Activated T-cell treated with anti-CD3 and anti-CD28 coated beads, Interleukin-2, amount 50 U/mL, for 72 hours (primary cell): ENCODE measurements around the gene LARP1B. TPM values are rescaled to one million over a fixed set of nuclear protein-coding genes. Genes with fewer than 3 reads are reported as not detected.
A peak's percentile ranks its signal among the peaks of the same experiment; 100 is the strongest.

Source experiments
- ATAC-seq, 2 donors: fragments of 150-1000 bp; cut with Tn5 transposase; replicated peaks in 1 of 2; 2 replicates each; pipeline ENCODE4 v1.10.0; 2021; ENCODE audit warnings: moderate library complexity in 2 of 2, mild to moderate bottlenecking in 1 of 2
- DNase-seq, 2 donors: peaks; one replicate each; pipeline ENCODE4 v3.0.0; 2021 to 2022; ENCODE audit warnings: mixed read lengths in 1 of 2
- H3K27ac Mint-ChIP-seq: one replicate; pipeline ENCODE4 v1.8.0; 2022; ENCODE audit warnings: mild to moderate bottlenecking, moderate library complexity, mixed read lengths
- H3K27me3 Mint-ChIP-seq: one replicate; pipeline ENCODE4 v1.8.0; 2022; ENCODE audit warnings: low read depth, mixed read lengths
- H3K36me3 Mint-ChIP-seq, 2 donors: one replicate each; pipeline ENCODE4 v1.8.0; 2022; ENCODE audit warnings: mixed read lengths in 2 of 2, mild to moderate bottlenecking in 1 of 2; ENCODE audit not compliant: insufficient read depth in 2 of 2
- H3K4me1 Mint-ChIP-seq: one replicate; pipeline ENCODE4 v1.8.0; 2022; ENCODE audit warnings: low read depth, mixed read lengths
- H3K4me3 Mint-ChIP-seq, 2 donors: one replicate each; pipeline ENCODE4 v1.8.0; 2022; ENCODE audit warnings: mild to moderate bottlenecking in 2 of 2, mixed read lengths in 2 of 2, moderate library complexity in 2 of 2
- H3K9me3 Mint-ChIP-seq, 2 donors: one replicate each; pipeline ENCODE4 v1.8.0; 2022; ENCODE audit warnings: mixed read lengths in 2 of 2
- total RNA-seq, 2 donors: library from RNA; stranded (reverse); gene quantifications; one replicate each; pipeline ENCODE4 v1.2.3, GENCODE V29; 2022

Gene LARP1B
- total RNA-seq, 2 donors from 2014 or later, result 25.0 to 26.7 TPM

DNA sequence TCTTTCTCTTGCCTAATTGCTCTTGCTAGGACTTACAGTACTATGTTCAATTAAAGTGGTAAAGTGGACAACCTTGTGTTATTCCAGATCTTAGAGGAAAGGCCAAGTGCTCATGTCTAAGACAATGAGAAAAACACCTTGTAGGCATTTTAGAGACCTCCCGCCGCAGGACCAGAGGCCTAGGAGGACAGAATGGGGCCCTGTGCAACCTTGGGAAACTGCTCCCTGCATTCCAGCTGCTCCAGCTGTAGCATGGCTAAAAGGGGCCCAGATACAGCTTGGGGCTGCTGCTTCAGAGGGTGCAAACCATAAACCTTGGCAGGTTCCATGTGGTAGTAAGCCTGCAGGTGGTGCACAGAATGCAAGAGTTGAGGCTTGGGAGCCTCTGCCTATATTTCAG lies 125.5 kb downstream of the LARP1B start:
- no peak for DNase-seq
- no peak for ATAC-seq
- H3K4me3 Mint-ChIP-seq, result no peak overlapping the region
- no peaks in the 10 kb centered on the region for H3K36me3 Mint-ChIP-seq
- H3K9me3 Mint-ChIP-seq, result no peaks in the 10 kb centered on the region
- no peak overlapping the region for H3K27ac Mint-ChIP-seq
- no peaks in the 10 kb centered on the region for H3K4me1 Mint-ChIP-seq
- H3K27me3 Mint-ChIP-seq, result no peaks in the 10 kb centered on the region

- Mint-ChIP-seq H3K27me3 (no peaks in the 10 kb centered on the region), H3K4me1 (no peaks in the 10 kb centered on the region), H3K4me3 (no peak overlapping the region), H3K27ac (no peak overlapping the region), H3K36me3 (no peaks in the 10 kb centered on the region), H3K9me3 (no peaks in the 10 kb centered on the region)
- ATAC-seq (peak; percentile 93 to 95), DNase-seq (peak; percentile 69 to 70)
Measured at GRCh38 chr4:128191115-128191781, 130.1 kb downstream of the LARP1B start.

DNA sequence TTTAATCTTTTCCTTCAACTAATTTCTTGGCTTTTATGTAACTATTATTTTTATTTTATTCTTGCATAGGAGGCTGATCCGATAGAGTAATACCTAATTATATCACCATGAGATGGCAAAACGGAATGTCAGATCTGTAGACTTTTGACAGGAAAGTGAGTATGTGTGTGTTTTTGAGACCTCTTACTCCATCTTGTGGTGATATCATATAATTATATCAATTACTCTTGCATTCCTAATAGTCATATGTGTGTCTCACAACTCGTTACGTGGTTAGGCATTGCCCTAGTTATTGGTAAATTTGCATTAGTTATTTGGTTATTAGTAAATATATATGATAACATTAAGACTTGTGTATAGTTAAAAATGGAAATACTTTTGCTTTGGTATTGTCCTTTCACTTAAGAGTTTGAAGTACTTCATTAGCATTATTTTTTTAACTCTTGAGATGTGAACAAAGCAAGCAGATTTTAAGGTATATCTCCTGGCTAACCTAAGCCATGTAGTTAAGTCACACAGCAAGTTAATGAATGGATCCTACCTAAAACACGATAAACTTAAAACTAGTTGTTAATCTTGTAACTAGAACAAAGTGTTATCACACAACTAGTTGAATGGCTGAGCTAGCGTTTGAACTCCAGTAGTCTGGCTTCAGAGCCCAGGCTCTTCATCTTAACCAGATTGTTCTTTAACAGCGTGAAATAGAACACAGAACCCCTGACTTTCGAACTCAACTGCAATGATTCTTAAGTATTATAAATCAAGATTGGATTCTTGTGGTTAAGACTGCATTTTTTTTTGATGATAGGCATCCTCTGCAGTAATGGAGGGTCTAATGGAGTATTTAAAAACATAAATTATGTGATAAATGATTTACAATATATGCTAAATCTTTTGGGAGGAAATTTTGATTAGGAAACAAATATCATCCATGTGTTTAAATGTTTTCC lies 159.4 kb downstream of the LARP1B start:
- Mint-ChIP-seq H3K27ac (no peak overlapping the region), H3K27me3 (no peaks in the 10 kb centered on the region), H3K4me1 (no peaks in the 10 kb centered on the region), H3K36me3 (no peaks in the 10 kb centered on the region), H3K9me3 (no peaks in the 10 kb centered on the region), H3K4me3 (no peak overlapping the region)
- DNase-seq (no peak), ATAC-seq (no peak)

DNA sequence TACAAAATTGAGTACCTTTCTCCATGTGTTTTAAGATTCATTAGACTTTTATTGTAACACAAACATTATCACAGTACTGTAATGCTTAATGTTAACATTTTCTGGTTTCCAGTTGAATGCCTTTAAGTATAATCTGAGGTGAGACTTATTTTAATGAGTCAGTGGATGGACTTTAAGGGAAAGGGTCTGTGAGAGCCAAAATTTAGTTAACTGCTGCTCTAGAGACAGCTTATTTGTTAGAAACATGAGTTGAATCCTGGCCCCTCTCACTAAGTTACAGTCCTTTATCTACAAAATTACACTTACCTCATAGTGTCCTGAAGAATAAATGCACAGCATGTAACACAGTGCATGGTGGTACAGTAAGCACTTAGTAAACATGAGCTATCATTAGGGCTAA lies 160.5 kb downstream of the LARP1B start:
- DNase-seq (no peak), ATAC-seq (no peak)
- H3K27me3 Mint-ChIP-seq, result no peaks in the 10 kb centered on the region
- H3K4me3 Mint-ChIP-seq, result no peak overlapping the region
- no peaks in the 10 kb centered on the region for H3K4me1 Mint-ChIP-seq
- no peaks in the 10 kb centered on the region for H3K36me3 Mint-ChIP-seq
- H3K27ac Mint-ChIP-seq, result no peak overlapping the region
- H3K9me3 Mint-ChIP-seq, result no peaks in the 10 kb centered on the region

GRCh38 chr4:128225148-128225547 lies 164.0 kb downstream of the LARP1B start:
- Mint-ChIP-seq H3K27ac (no peak overlapping the region), H3K27me3 (peaks cover 13% of the 10 kb centered on the region), H3K4me1 (no peaks in the 10 kb centered on the region), H3K36me3 (no peaks in the 10 kb centered on the region), H3K4me3 (no peak overlapping the region), H3K9me3 (no peaks in the 10 kb centered on the region)
- ATAC-seq, result no peak
- DNase-seq, result no peak

DNA sequence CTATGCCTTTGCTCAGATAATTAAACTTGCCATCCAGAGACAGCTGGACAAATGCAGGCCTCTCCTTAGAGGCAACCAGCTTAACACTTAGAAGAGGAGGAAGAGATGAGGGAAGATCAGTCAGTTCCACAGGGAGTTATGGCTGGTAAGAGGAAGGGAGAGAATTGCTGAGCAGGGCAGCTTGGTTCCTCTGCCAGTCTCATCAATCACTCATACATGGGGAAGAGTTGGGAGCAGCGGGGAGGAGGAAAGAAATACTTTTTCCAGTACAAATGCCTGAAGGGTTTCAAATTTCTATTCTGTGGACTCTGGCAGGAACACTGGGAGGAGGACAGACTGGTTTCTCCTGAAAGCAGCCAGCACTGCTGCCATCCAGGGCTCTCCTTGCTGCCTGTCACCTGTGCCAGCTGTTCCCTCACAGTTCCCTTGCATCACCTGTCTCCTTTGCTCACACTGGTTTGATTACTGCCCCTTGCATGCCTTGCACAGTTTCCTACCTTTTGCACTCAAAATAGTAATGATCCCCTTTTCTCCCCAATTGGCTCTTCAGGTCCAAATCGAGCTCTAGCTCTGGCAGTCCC lies 167.0 kb downstream of the LARP1B start:
- no peaks in the 10 kb centered on the region for H3K4me1 Mint-ChIP-seq
- no peaks in the 10 kb centered on the region for H3K36me3 Mint-ChIP-seq
- no peak for ATAC-seq
- DNase-seq, result no peak
- H3K27ac Mint-ChIP-seq, result no peak overlapping the region
- no peaks in the 10 kb centered on the region for H3K9me3 Mint-ChIP-seq
- H3K4me3 Mint-ChIP-seq, result no peak overlapping the region
- H3K27me3 Mint-ChIP-seq, result peaks cover 18% of the 10 kb centered on the region

DNA sequence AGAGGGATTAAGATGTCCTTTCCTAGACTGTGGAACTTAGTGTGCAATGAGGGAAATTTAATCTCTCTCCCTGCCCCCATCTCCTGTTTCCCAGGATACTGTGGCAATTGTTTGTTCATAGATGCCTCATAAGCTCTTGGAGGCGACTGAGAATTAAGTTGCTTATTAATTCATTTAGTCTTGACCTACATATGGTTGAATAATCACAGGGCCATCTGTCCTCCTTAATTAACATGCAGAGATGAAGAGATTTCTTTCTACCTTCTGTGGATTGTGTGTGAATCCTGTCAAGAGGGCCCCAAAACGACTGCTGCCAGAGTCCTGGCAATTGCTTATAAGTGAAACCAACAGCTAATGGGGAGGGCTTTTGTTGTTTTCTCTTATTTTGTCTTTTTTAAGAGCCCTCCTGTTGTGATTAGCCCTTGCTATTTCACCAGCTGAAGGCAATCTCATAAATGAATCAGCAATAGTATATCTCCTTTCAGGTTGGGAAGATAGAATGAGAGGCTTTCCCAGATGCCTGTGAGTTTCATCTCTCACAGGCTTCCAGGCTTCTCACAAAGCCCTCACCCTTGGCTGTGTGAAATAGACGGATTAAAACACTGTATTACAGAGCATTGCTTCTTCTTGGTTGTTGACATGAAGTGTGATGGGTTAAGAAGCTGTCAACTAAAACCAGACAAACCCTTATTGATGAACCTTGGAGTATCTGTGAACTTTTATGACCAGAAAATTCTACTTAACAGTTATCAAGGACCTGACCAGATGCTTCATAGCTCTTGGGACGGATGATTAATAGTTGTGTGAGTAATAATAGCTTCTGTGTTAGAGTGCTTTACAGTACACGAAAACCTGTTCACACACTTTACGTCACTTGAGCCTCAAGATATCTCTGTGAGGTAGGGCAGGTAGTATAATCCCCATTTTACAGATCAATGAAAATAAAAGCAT lies 168.0 kb downstream of the LARP1B start:
- DNase-seq (no peak), ATAC-seq (no peak)
- Mint-ChIP-seq H3K36me3 (no peaks in the 10 kb centered on the region), H3K4me3 (no peak overlapping the region), H3K27me3 (peaks cover 18% of the 10 kb centered on the region), H3K9me3 (no peaks in the 10 kb centered on the region), H3K27ac (no peak overlapping the region), H3K4me1 (no peaks in the 10 kb centered on the region)

DNA sequence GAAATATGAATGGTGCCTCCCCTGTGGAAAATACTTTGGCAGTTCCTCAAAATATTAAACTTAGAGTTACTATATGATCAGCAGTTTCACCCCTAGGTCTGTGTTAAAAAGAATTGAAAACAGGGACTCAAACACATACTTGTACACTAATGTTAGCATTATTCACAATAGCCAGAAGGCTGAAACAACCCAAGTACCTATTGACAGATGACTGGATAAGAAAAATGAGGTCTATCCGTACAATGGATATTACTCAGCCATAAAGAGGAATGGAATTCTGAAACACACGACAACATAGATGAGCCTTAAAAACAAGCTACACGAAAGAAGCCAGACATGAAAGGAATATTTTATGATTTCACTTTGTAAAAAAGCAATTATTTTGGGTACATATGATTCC lies 171.6 kb downstream of the LARP1B start:
- H3K9me3 Mint-ChIP-seq, result no peaks in the 10 kb centered on the region
- H3K4me3 Mint-ChIP-seq, result no peak overlapping the region
- no peaks in the 10 kb centered on the region for H3K4me1 Mint-ChIP-seq
- H3K27ac Mint-ChIP-seq, result no peak overlapping the region
- peaks cover 17% of the 10 kb centered on the region for H3K27me3 Mint-ChIP-seq
- H3K36me3 Mint-ChIP-seq, result no peaks in the 10 kb centered on the region
- DNase-seq (no peak), ATAC-seq (no peak)

- no peak overlapping the region for H3K4me3 Mint-ChIP-seq
- no peak for ATAC-seq
Measured at GRCh38 chr4:128234836-128235235, 173.7 kb downstream of the LARP1B start.

DNA sequence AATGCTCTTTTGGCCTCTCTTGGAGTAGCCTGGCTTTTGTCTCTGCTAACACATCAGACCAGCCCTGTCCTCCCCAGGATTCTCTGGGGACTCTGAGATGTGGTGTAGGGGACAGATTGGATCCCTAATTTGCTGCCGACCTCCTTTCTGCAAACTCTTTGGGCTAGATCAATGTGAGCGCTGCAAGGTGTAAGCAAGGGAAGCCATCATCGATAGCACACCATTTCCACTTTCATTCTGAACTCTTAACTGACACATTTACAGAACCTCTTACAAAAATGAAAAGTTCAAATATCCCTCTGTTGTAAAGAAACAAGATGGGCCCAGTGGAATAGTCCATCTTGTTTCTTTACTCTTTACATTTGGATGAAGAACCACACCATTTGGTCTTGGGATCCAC lies 179.9 kb downstream of the LARP1B start:
- ATAC-seq (no peak), DNase-seq (no peak)
- no peak overlapping the region for H3K27ac Mint-ChIP-seq
- H3K4me3 Mint-ChIP-seq, result no peak overlapping the region
- no peaks in the 10 kb centered on the region for H3K36me3 Mint-ChIP-seq
- no peaks in the 10 kb centered on the region for H3K4me1 Mint-ChIP-seq
- H3K9me3 Mint-ChIP-seq, result peaks cover 0 to 3% of the 10 kb centered on the region in 2 donors
- H3K27me3 Mint-ChIP-seq, result peaks cover 28% of the 10 kb centered on the region

More at GRCh38 chr4:128234836-128235235, 173.7 kb downstream of the LARP1B start:
- H3K36me3 Mint-ChIP-seq, result no peaks in the 10 kb centered on the region
- H3K9me3 Mint-ChIP-seq, result no peaks in the 10 kb centered on the region
- no peak overlapping the region for H3K27ac Mint-ChIP-seq
- DNase-seq, result no peak
- H3K27me3 Mint-ChIP-seq, result peaks cover 12% of the 10 kb centered on the region
- H3K4me1 Mint-ChIP-seq, result no peaks in the 10 kb centered on the region

GRCh38 chr4:128241425-128241913 lies 180.4 kb downstream of the LARP1B start:
- H3K27ac Mint-ChIP-seq, result no peak overlapping the region
- ATAC-seq (no peak), DNase-seq (no peak)
- H3K4me3 Mint-ChIP-seq, result no peak overlapping the region
- peaks cover 32% of the 10 kb centered on the region for H3K27me3 Mint-ChIP-seq
- H3K9me3 Mint-ChIP-seq, result peaks cover 2 to 3% of the 10 kb centered on the region in 2 donors
- H3K4me1 Mint-ChIP-seq, result no peaks in the 10 kb centered on the region
- no peaks in the 10 kb centered on the region for H3K36me3 Mint-ChIP-seq

- ATAC-seq, result no peak
- Mint-ChIP-seq H3K4me1 (no peaks in the 10 kb centered on the region), H3K27ac (no peak overlapping the region), H3K27me3 (peaks cover 33% of the 10 kb centered on the region), H3K36me3 (no peaks in the 10 kb centered on the region), H3K9me3 (peaks cover 2 to 3% of the 10 kb centered on the region in 2 donors), H3K4me3 (no peak overlapping the region)
- no peak for DNase-seq
Measured at GRCh38 chr4:128241981-128242380, 180.9 kb downstream of the LARP1B start.
